Heart left ventricle (tissue), 16 donors: ENCODE results near the gene TLE2. TPM values are rescaled to one million over a fixed set of nuclear protein-coding genes. Genes with fewer than 3 reads are reported as not detected.
A peak's percentile ranks its signal among the peaks of the same experiment; 100 is the strongest.
"Not testable (repeated sequence)": the region's sequence is repeated elsewhere in the genome, so short reads cannot be mapped to it uniquely, and the experiment has no call there.

Experiments
- ATAC-seq, 4 donors: fragments of 200-7000 bp; cut with Tn5 transposase; one replicate each; pipeline ENCODE4 v1.9.1; 2020 to 2022; ENCODE audit warnings: moderate library complexity in 4 of 4, mild to moderate bottlenecking in 3 of 4, moderate number of reproducible peaks in 1 of 4
- DNase-seq, 5 donors: peaks; one replicate each; pipeline ENCODE4 v3.0.0-alpha.2; 2020
- H3K27ac ChIP-seq, 12 donors: fragments of 200-600 bp; sonication (generic) in 4 of 12; one replicate each; pipeline versions ENCODE4 v1.5.0 to v1.8.0; 2016 to 2022; ENCODE audit warnings: mild to moderate bottlenecking in 2 of 12
- H3K27me3 ChIP-seq, 9 donors: fragments of 200-600 bp; sonication (generic) in 2 of 9; one replicate each; pipeline versions ENCODE4 v1.5.1 to v1.8.0; 2016 to 2022; ENCODE audit warnings: mild to moderate bottlenecking in 3 of 9
- H3K36me3 ChIP-seq, 9 donors: fragments of 200-600 bp; sonication (generic) in 2 of 9; one replicate each; pipeline versions ENCODE4 v1.5.0 to v1.8.0; 2018 to 2022; ENCODE audit warnings: mild to moderate bottlenecking in 2 of 9
- H3K4me1 ChIP-seq, 12 donors: fragments of 200-600 bp; sonication (generic) in 4 of 12; one replicate each; pipeline versions ENCODE4 v1.5.0 to v1.8.0; 2016 to 2022; ENCODE audit warnings: mild to moderate bottlenecking in 3 of 12
- H3K4me3 ChIP-seq, 12 donors: fragments of 200-600 bp; sonication (generic) in 4 of 12; one replicate each; pipeline versions ENCODE4 v1.5.0 to v1.8.0; 2017 to 2022; ENCODE audit warnings: mild to moderate bottlenecking in 9 of 12, moderate library complexity in 4 of 12
- H3K9me3 ChIP-seq, 12 donors: fragments of 200-600 bp; sonication (generic) in 4 of 12; one replicate each; pipeline versions ENCODE4 v1.5.0 to v1.8.0; 2016 to 2022; ENCODE audit warnings: mild to moderate bottlenecking in 1 of 12
- CTCF ChIP-seq, 12 donors: fragments of 200-600 bp; sonication (generic) in 4 of 12; IDR thresholded peaks; one replicate each; pipeline versions ENCODE4 v1.5.0 to v1.8.0; 2018 to 2022; ENCODE audit warnings: antibody characterized with exemption in 12 of 12, mild to moderate bottlenecking in 5 of 12
- POLR2A ChIP-seq, 2 donors: fragments of 450-650 bp; IDR thresholded peaks; one replicate each; pipeline ENCODE4 v1.6.1; 2017; ENCODE audit warnings: antibody characterized with exemption in 2 of 2, mild to moderate bottlenecking in 2 of 2, moderate library complexity in 2 of 2
- WGBS, 4 donors: extraction: QIAGEN DNeasy Blood & Tissue Kit in 2 of 4; methylation state at CpG; one replicate each; pipeline versions ENCODE4 v1.1.5 to v1.1.7; 2013 to 2018; 5-methylcytosine and 5-hydroxymethylcytosine counted together
- intact Hi-C, 10 donors: fragments of 100-400 bp; cut with DNase I; formaldehyde crosslinking; loops; one replicate each; pipeline versions ENCODE4 v1.11.1 to v1.14.2; 2022
- polyA plus RNA-seq, 2 donors: library from polyadenylated mRNA; stranded (reverse); fragments of 200-250 nt; gene quantifications; one replicate each; pipeline ENCODE4 v1.2.3, GENCODE V29; 2013
- total RNA-seq, 9 donors: library from RNA; depleted of rRNA in 2 of 9; stranded (reverse); fragments of >200 nt in 2 of 9; fragmentation: NEBNext Ultra II Directional in 3 of 9; extraction: Animal tissue kit (Norgen Biotek cat#: 25700) in 3 of 9; gene quantifications; one replicate each; pipeline versions ENCODE4 v1.1.0 to v1.2.4, GENCODE V29; 2016 to 2023
- donor health status: ischemic (EF 13 %, LVEDD 7.1; RV severe dilation, severe dysfunction).
- donor health status: healthy with polysubstance abuse.
- donor health status: DM: no; HTN: yes; CAD: no.
- donor health status: DM: no; HTN: no; CAD: no.
- donor health status: ischemic (EF 25% LVEDD 6.9; RV normal size, moderate dysfunction).
- donor health status: ischemic (EF 25% LVEDD 5.7; RV mildly dilated, moderate dysfunction).
- donor health status: healthy.
- donor health status: DM: yes; HTN: yes; CAD: no.
- donor health status: ischemic (EF 35%, LVEDD 5.7; RV mildly dilated, moderate dysfunction).
- donor health status: nonischemic (EF 11% LVEDD 7.7; RV severe dilation, severe dysfunction).
- donor health status: DM: yes; HTN: yes; CAD: no.
- donor health status: PGD.
- donor health status: ischemic (EF 29% LVEDD 5.4; RV normal size, mild dysfunction).
- donor health status: nonischemic (EF 23%, LVEDD 6.1; RV moderate dilation, normal function).

The TLE2 gene
- total and polyA plus RNA-seq, 11 donors, result 34.6 to 75.1 (median 40.5) TPM

- WGBS, 4 donors, result 55 to 76% (median 73%) methylated on average over 4 of the region's 4 CpGs
- peaks cover 0 to 46% (median 31%) of the 10 kb centered on the region in 12 donors for H3K4me1 ChIP-seq
- peaks cover 0 to 69% (median 60%) of the 10 kb centered on the region in 9 donors for H3K36me3 ChIP-seq
- DNase-seq (no peak), ATAC-seq (no peak)
- no peaks in the 10 kb centered on the region for H3K27me3 ChIP-seq
- no peaks in the 10 kb centered on the region for H3K9me3 ChIP-seq
- intact Hi-C loops, result no loop called here
- H3K27ac ChIP-seq, result peak overlapping the region in 1 of 12 donors; percentile 85
- TF ChIP-seq POLR2A (IDR thresholded peaks at IDR 0.05), result no peak
- TF ChIP-seq CTCF (IDR thresholded peaks at IDR 0.05), result no peak
- H3K4me3 ChIP-seq, result no peak overlapping the region
Measured at GRCh38 chr19:3054265-3054971, 25.3 kb upstream of the TLE2 start.

- TF ChIP-seq CTCF (IDR thresholded peaks at IDR 0.05), result no peak
- TF ChIP-seq POLR2A (IDR thresholded peaks at IDR 0.05), result no peak
- Histone ChIP-seq H3K27ac (no peak overlapping the region), H3K9me3 (no peaks in the 10 kb centered on the region), H3K36me3 (peaks cover 0 to 63% (median 54%) of the 10 kb centered on the region in 9 donors), H3K4me1 (peaks cover 0 to 39% (median 25%) of the 10 kb centered on the region in 12 donors), H3K4me3 (no peak overlapping the region), H3K27me3 (no peaks in the 10 kb centered on the region)
- 78 to 84% (median 79%) methylated on average over 5 to 21 of the region's 21 CpGs for WGBS, 4 donors
- ATAC-seq (no peak), DNase-seq (no peak)
- intact Hi-C loops, result no loop called here
Measured at GRCh38 chr19:3053780-3054179, 24.7 kb upstream of the TLE2 start.

GRCh38 chr19:3053218-3053621, 24.1 kb upstream of the TLE2 start:
- no peaks in the 10 kb centered on the region for H3K9me3 ChIP-seq
- H3K4me1 ChIP-seq, result peaks cover 0 to 34% (median 20%) of the 10 kb centered on the region in 12 donors
- TF ChIP-seq CTCF (IDR thresholded peaks at IDR 0.05) (no peak), POLR2A (IDR thresholded peaks at IDR 0.05) (no peak)
- peaks cover 0 to 57% (median 48%) of the 10 kb centered on the region in 9 donors for H3K36me3 ChIP-seq
- DNase-seq (no peak), ATAC-seq (no peak)
- no peak overlapping the region for H3K4me3 ChIP-seq
- intact Hi-C loops, result no loop called here
- H3K27me3 ChIP-seq, result no peaks in the 10 kb centered on the region
- WGBS, 4 donors, result 65 to 77% (median 71%) methylated on average over 15 of the region's 15 CpGs
- no peak overlapping the region for H3K27ac ChIP-seq

GRCh38 chr19:3050016-3050415, 20.9 kb upstream of the TLE2 start:
- DNase-seq, H3K27me3 ChIP-seq, ATAC-seq, H3K27ac ChIP-seq, H3K9me3 ChIP-seq, H3K4me3 ChIP-seq, intact Hi-C loops: not testable (repeated sequence)
- WGBS, 4 donors, result 92 to 99% (median 97%) methylated on average over 7 of the region's 7 CpGs
- peaks cover 0 to 15% (median 7%) of the 10 kb centered on the region in 12 donors for H3K4me1 ChIP-seq
- H3K36me3 ChIP-seq, result peaks cover 0 to 28% (median 21%) of the 10 kb centered on the region in 9 donors
